Activated CD8-positive, alpha-beta T cell treated with anti-CD3 and anti-CD28 coated beads for 36 hours (primary cell): ENCODE results near the gene TPD52L3. TPM values are rescaled to one million over a fixed set of nuclear protein-coding genes. Genes with fewer than 3 reads are reported as not detected.

Experiments used
- ATAC-seq: fragments of 200-7000 bp; cut with Tn5 transposase; one replicate; pipeline ENCODE4 v1.10.0; 2021; ENCODE audit warnings: mild to moderate bottlenecking, moderate library complexity
- CTCF ChIA-PET: fragments of 350-600 bp; sonication (Branson Sonifier 250); formaldehyde crosslinking; loops from one replicate; lab custom pipeline; 2021; ENCODE audit warnings: antibody characterized with exemption; lab: Charles Lee
- POLR2A ChIA-PET: fragments of 350-600 bp; sonication (Branson Sonifier 250); formaldehyde crosslinking; loops from one replicate; lab custom pipeline; 2021; ENCODE audit warnings: antibody characterized with exemption; lab: Charles Lee
- DNase-seq: peaks from one replicate; pipeline ENCODE4 v3.0.0-alpha.2; 2020
- H3K27ac Mint-ChIP-seq: one replicate; pipeline ENCODE4 v1.8.0; 2021; ENCODE audit warnings: mild to moderate bottlenecking, mixed read lengths
- H3K27me3 Mint-ChIP-seq: one replicate; pipeline ENCODE4 v1.8.0; 2021; ENCODE audit warnings: mixed read lengths
- H3K36me3 Mint-ChIP-seq: one replicate; pipeline ENCODE4 v1.8.0; 2021; ENCODE audit warnings: low read depth, mixed read lengths
- H3K4me1 Mint-ChIP-seq: one replicate; pipeline ENCODE4 v1.8.0; 2021; ENCODE audit warnings: low read depth, mixed read lengths
- H3K4me3 Mint-ChIP-seq: one replicate; pipeline ENCODE4 v1.8.0; 2021; ENCODE audit warnings: mild to moderate bottlenecking, moderate library complexity, mixed read lengths
- H3K9me3 Mint-ChIP-seq: one replicate; pipeline ENCODE4 v1.8.0; 2021; ENCODE audit warnings: mixed read lengths
- intact Hi-C: fragments of 100-400 bp; cut with micrococcal nuclease; formaldehyde crosslinking; loops from one replicate; pipeline ENCODE4 v1.10.0; 2022
- total RNA-seq, 2 experiments: library from RNA; stranded (reverse); gene quantifications; one replicate each; pipeline ENCODE4 v1.2.3, GENCODE V29; 2021
- TF ChIP-seq, protein P1 (sequence below): fragments of 200-600 bp; IDR thresholded peaks from one replicate; pipeline ENCODE4 v1.8.0; 2022; ENCODE audit warnings: antibody characterized with exemption, mild to moderate bottlenecking

Gene TPD52L3
- total RNA-seq, 2 experiments from 2014 or later, result not detected

DNA sequence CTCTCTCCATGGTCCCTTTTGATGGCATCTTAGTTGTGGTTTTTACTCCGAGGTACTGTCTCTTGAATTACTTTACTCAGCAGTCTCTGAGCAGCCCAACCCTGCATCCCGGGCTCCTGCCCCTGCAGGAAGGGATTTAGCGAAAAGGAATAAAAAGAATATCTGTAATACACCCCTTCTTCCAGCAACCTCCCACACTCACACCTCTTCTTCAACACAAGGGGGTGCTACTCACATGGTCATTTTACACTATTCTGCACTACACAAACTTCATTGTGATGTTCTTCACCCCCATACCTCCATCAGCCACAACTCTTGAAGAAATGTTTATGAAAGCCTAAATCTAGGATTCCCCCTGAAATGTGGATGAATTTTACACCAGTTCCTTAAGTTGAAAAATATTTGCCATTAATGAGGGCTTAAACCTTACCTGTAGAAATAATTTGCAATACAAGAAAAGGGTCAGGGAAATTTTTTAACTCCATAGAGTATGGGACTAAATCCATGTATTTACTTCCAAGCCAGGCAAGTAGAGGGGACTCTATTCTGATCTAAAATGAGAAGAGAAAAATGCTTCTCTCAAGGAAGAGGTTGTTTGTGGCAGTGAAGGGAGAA is 26.0 kb downstream of the TPD52L3 start:
- POLR2A ChIA-PET, result interaction anchor here (0.7 to 1.8 kb wide), 2 partner anchors 59 to 218 kb away, joined by 3 to 6 read pairs; partner anchors contain the start of gene UHRF2
- H3K36me3 Mint-ChIP-seq, result no peaks in the 10 kb centered on the region

DNA sequence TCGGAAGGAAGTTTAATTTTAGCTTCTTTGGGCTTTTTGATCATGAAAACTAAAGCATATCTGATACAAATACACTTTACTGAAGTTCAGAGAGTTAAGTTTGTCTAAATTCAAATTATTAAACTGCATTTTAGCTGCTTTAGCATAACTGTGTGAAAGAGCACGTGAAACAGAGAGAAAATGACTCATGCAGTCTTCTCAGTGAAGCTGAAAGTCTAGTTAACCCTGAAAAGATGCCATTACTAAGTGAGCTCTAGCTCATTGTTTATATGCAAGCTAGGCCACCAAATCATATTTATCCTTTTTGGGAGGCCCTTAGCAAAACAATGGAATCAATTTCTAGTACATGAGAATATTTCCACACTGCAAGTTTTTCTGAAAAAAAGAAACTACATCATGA is 27.6 kb downstream of the TPD52L3 start:
- Mint-ChIP-seq H3K27ac (no peak overlapping the region), H3K27me3 (peaks cover 5% of the 10 kb centered on the region), H3K36me3 (no peaks in the 10 kb centered on the region), H3K4me1 (peaks cover 6% of the 10 kb centered on the region), H3K9me3 (no peaks in the 10 kb centered on the region), H3K4me3 (no peak overlapping the region)
- TF ChIP-seq, protein P1, sequence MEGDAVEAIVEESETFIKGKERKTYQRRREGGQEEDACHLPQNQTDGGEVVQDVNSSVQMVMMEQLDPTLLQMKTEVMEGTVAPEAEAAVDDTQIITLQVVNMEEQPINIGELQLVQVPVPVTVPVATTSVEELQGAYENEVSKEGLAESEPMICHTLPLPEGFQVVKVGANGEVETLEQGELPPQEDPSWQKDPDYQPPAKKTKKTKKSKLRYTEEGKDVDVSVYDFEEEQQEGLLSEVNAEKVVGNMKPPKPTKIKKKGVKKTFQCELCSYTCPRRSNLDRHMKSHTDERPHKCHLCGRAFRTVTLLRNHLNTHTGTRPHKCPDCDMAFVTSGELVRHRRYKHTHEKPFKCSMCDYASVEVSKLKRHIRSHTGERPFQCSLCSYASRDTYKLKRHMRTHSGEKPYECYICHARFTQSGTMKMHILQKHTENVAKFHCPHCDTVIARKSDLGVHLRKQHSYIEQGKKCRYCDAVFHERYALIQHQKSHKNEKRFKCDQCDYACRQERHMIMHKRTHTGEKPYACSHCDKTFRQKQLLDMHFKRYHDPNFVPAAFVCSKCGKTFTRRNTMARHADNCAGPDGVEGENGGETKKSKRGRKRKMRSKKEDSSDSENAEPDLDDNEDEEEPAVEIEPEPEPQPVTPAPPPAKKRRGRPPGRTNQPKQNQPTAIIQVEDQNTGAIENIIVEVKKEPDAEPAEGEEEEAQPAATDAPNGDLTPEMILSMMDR, result no peak
- POLR2A ChIA-PET, result interaction anchor here (1.8 kb wide), 1 partner anchor 57 kb away, joined by 6 read pairs; the partner anchor contains the start of gene UHRF2
- intact Hi-C loops, result loop anchor here (2.0 to 10.0 kb wide), 3 partner anchors 59 to 213 kb away; partner anchors contain the start of gene UHRF2
- peak; percentile 59 for ATAC-seq
- CTCF ChIA-PET, result interaction anchor here (0.6 to 12.0 kb wide), 9 partner anchors 9 to 384 kb away, joined by 3 to 152 read pairs (median 4); partner anchors contain the start of gene UHRF2
- no peak for DNase-seq

More for the DNA sequence above, 26.0 kb downstream of the TPD52L3 start:
- no peak overlapping the region for H3K27ac Mint-ChIP-seq
- DNase-seq, result peak; percentile 28
- no peaks in the 10 kb centered on the region for H3K9me3 Mint-ChIP-seq
- intact Hi-C loops, result loop anchor here (2.0 to 10.0 kb wide), 3 partner anchors 61 to 215 kb away; partner anchors contain the start of gene UHRF2
- TF ChIP-seq, protein P1, result peak; percentile 83
- no peak overlapping the region for H3K4me3 Mint-ChIP-seq
- peaks cover 6% of the 10 kb centered on the region for H3K4me1 Mint-ChIP-seq
- ATAC-seq, result peak; percentile 93
- CTCF ChIA-PET, result interaction anchor here (0.6 to 12.0 kb wide), 14 partner anchors 9 to 308 kb away, joined by 3 to 152 read pairs (median 3); partner anchors contain the start of gene UHRF2
- peaks cover 13% of the 10 kb centered on the region for H3K27me3 Mint-ChIP-seq

DNA sequence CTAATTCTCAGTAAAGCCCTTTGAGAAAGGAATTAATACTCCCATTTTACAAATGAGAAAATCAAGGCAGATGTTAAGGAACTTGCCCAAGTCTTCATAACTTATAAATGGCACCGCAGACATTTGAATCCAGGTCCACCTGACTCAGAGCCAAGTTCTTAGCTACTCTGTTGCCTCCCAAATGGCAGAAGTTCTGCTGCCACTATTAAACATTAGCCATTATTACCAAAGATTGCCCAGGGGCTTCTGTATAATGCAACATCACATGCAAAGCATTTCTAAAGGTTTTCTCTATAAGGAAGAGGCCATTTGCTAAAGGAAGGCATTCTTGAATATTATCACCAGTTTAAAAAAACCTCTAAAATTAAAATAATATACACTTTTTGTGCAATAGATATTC is 28.3 kb downstream of the TPD52L3 start:
- H3K27ac Mint-ChIP-seq, result no peak overlapping the region
- no peaks in the 10 kb centered on the region for H3K9me3 Mint-ChIP-seq
- peaks cover 6% of the 10 kb centered on the region for H3K4me1 Mint-ChIP-seq
- TF ChIP-seq, protein P1, result no peak
- DNase-seq, result no peak
- POLR2A ChIA-PET, result no interaction called here
- intact Hi-C loops, result loop anchor here (10.0 kb wide), 2 partner anchors 58 to 148 kb away; partner anchors contain the start of gene UHRF2
- CTCF ChIA-PET, result interaction anchor here (0.9 to 12.0 kb wide), 4 partner anchors 8 to 214 kb away, joined by 3 to 152 read pairs (median 6); no protein-coding TSS in a partner anchor
- H3K4me3 Mint-ChIP-seq, result no peak overlapping the region
- no peaks in the 10 kb centered on the region for H3K36me3 Mint-ChIP-seq
- peaks cover 5% of the 10 kb centered on the region for H3K27me3 Mint-ChIP-seq
- ATAC-seq, result no peak

DNA sequence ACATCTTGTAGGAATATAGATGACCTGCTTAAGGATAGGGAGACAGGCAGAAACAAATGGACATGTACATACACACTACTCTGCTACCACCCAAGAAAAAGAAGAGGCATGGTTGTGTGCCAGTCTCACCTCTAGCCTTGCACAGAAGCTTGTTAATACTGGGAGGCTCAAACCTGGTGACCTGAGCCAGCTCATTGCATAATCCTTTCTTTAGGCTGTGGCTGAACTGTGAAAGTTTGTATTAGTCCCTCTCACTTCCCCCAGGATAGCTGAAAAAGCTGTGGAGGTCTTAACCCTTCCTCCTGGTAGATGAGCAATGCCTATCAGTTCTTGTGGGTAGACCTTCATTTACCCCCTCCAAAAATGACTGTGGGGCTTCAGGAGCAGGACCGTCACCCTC is 28.7 kb downstream of the TPD52L3 start:
- H3K27me3 Mint-ChIP-seq, result peaks cover 5% of the 10 kb centered on the region
- no peak for ATAC-seq
- POLR2A ChIA-PET, result no interaction called here

More for the DNA sequence above, 28.7 kb downstream of the TPD52L3 start:
- Mint-ChIP-seq H3K4me3 (no peak overlapping the region), H3K4me1 (peaks cover 6% of the 10 kb centered on the region), H3K36me3 (no peaks in the 10 kb centered on the region), H3K27ac (no peak overlapping the region), H3K9me3 (no peaks in the 10 kb centered on the region)
- intact Hi-C loops, result loop anchor here (10.0 kb wide), 2 partner anchors 58 to 148 kb away; partner anchors contain the start of gene UHRF2
- CTCF ChIA-PET, result interaction anchor here (0.9 to 12.0 kb wide), 3 partner anchors 8 to 214 kb away, joined by 3 to 152 read pairs (median 4); no protein-coding TSS in a partner anchor
- TF ChIP-seq, protein P1, result no peak
- DNase-seq, result no peak
